ENCODE measurements around the gene KLK15. TPM values are rescaled to one million over a fixed set of nuclear protein-coding genes. Genes with fewer than 3 reads are reported as not detected.
"Not testable (repeated sequence)": the region's sequence is repeated elsewhere in the genome, so short reads cannot be mapped to it uniquely, and the experiment has no call there.

The KLK15 gene
- total RNA-seq, 1 donor from 2014 or later: not detected

- no peaks in the 10 kb centered on the region for H3K4me1 ChIP-seq
- intact Hi-C loops (cut with DNase I): no loop called here
- H3K4me3 ChIP-seq: no peak within 1 kb of the TSS
- DNase-seq (ENCODE audit: low spot score in 2 of 2): no peak
- TF ChIP-seq CTCF (IDR thresholded peaks at IDR 0.05): no peak
- no peaks in the 10 kb centered on the region for H3K9me3 ChIP-seq
- H3K36me3 ChIP-seq: no peaks in the 10 kb centered on the region
- no peak within 1 kb of the TSS for H3K27ac ChIP-seq
- no peaks in the 10 kb centered on the region for H3K27me3 ChIP-seq
These were observed 43.0 kb downstream of the KLK15 start, which contains the start of gene ACP4 for GRCh38 chr19:50790396-50790795. Gene ACP4, plus strand, starts transcription at chr19:50790415. Its CDS starts 0 bp downstream, at chr19:50790415.

DNA sequence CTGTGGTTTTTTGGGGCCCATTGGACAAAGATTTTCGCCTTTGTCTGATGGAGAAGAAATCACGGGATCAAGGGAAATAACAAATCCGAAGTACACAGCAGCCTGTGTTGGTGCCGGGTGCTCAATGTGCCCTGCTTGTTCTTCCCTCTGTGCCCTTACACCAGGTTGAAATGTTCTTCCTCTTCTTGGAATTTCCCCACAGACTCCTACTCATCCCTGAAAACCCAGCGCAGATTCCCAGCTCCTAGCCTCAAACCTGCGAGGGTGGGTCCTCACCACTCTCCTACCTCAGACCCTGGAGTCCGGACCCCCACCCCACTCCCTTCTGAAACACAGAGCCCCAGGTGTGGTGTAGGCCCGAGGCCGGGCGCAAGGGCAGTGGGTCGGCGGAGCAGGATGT lies 48.0 kb downstream of the KLK15 start:
- H3K27ac ChIP-seq: no peak overlapping the region
- no peaks in the 10 kb centered on the region for H3K27me3 ChIP-seq
- no peaks in the 10 kb centered on the region for H3K36me3 ChIP-seq
- TF ChIP-seq CTCF (IDR thresholded peaks at IDR 0.05): no peak
- no peaks in the 10 kb centered on the region for H3K4me1 ChIP-seq
- intact Hi-C loops (cut with DNase I): no loop called here
- no peak overlapping the region for H3K4me3 ChIP-seq
- DNase-seq (ENCODE audit: low spot score in 2 of 2): no peak
- H3K9me3 ChIP-seq: no peaks in the 10 kb centered on the region

DNA sequence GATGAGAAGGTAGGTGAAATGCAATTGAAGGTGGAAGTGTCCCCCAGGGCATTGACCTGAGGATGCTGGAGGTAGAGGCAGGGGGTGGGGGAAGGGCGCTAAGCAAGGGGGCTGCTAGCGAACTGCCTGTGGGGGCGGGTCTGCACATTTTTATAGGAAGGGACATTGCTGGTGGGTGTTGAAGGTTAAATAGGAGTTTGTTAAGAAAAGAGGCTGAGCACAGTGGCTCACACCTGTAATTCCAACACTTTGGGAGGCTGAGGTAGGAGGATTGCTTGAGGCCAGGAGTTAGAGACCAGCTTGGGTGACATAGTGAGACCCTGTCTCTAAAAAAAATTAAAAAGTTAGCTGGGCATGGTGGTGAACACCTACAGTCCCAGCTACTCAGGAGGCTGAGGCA lies 48.7 kb downstream of the KLK15 start:
- Histone ChIP-seq H3K36me3 (no peaks in the 10 kb centered on the region), H3K27me3 (no peaks in the 10 kb centered on the region), H3K4me3 (no peak overlapping the region), H3K4me1 (no peaks in the 10 kb centered on the region), H3K27ac (no peak overlapping the region), H3K9me3 (no peaks in the 10 kb centered on the region)
- intact Hi-C loops (cut with DNase I): no loop called here
- DNase-seq (ENCODE audit: low spot score in 2 of 2): no peak
- no peak for TF ChIP-seq CTCF (IDR thresholded peaks at IDR 0.05)

- not testable (repeated sequence) for H3K27me3 ChIP-seq; H3K9me3 ChIP-seq; H3K27ac ChIP-seq; DNase-seq (ENCODE audit: low spot score in 2 of 2); H3K4me1 ChIP-seq; H3K4me3 ChIP-seq; H3K36me3 ChIP-seq
- intact Hi-C loops (cut with DNase I): loop anchor here (1.0 to 2.0 kb wide), 2 partner anchors 414 to 427 kb away; no protein-coding TSS in a partner anchor
These were observed 49.6 kb downstream of the KLK15 start for GRCh38 chr19:50783848-50784152.

DNA sequence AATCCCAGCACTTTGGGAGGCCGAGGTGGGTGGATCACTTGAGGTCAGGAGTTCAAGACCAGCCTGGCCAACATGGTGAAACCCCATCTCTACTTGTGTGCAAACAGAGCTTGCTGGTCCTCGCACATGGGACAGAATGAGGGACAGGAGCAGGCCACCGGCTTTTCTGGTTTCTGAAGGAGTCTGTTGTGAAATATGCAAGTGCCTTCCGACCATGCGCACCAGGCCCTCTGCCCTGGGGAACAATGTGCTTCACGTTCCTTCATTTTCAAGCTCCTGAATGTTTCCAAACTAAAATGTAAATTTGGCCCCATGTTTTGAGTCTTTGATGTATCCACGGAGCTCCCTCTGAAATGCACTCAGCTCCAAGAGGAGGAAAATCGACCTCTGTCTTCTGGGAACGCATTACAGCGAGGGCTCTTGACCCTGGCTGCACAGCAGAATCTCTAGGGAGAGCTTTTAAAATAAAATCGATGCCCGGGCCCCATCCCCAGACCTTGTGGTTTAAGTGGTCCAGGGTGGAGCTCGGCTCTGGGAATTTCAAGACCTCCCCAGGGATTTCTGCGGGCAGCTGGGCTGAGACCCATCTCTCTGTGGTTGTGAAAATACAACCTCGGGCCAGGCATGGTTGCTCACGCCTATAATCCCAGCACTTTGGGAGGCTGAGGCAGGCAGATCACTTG lies 52.5 kb downstream of the KLK15 start:
- peaks cover 7% of the 10 kb centered on the region for H3K27me3 ChIP-seq
- no peak overlapping the region for H3K4me3 ChIP-seq
- intact Hi-C loops (cut with DNase I): no loop called here

More for the DNA sequence above, 52.5 kb downstream of the KLK15 start:
- DNase-seq (ENCODE audit: low spot score in 2 of 2): no peak
- no peak overlapping the region for H3K27ac ChIP-seq
- H3K4me1 ChIP-seq: no peaks in the 10 kb centered on the region
- H3K36me3 ChIP-seq: no peaks in the 10 kb centered on the region
- no peak for TF ChIP-seq CTCF (IDR thresholded peaks at IDR 0.05)
- H3K9me3 ChIP-seq: no peaks in the 10 kb centered on the region
